Effector CD4-positive, alpha-beta T cell (primary cell): ENCODE results near the gene POLN.

Experiments
- DNase-seq: peaks from one replicate; pipeline ENCODE4 v3.0.0-alpha.2; 2020

The POLN gene

DNA sequence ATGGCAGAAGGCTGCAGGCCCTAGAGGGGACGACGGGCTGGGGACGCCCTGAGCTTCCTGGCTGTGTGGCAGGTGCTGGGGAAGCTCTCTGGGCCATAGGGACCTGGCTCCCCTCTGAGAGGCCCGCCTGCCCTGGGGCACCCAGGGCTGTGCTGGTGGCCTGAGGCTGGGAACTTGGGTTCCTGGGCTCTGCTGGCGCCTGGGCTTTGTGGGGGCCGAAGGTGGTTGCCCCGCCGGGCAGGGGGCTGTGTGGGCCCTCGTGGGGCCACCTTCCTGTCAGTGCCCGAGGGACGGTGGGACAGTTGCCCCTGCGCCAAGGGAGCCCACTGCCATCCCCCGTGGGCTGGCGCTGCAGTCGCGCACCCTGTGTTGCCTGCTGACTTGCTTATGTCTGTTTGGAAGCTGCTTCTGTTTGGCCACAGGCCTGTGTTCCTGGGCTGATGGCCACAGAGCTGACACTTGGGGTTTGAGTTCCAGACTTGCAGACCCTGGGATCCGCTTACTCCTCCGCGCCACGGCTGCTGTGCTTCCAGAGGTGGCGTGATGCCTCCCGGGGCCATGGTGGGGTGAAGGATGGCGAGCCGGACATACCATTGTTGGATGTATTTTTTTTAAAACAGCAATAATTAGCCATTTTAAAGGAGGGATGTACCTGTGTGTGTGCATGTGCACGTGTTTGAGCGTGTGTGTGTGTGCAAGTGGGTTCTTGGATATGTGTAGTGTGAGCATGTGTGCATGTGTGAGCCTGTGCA lies 174.3 kb downstream of the POLN start:
- no peak for DNase-seq

- no peak for DNase-seq
Measured at GRCh38 chr4:2066571-2067445, 175.1 kb downstream of the POLN start.

- DNase-seq: no peak
Measured at GRCh38 chr4:2066011-2066551, 175.8 kb downstream of the POLN start.

DNA sequence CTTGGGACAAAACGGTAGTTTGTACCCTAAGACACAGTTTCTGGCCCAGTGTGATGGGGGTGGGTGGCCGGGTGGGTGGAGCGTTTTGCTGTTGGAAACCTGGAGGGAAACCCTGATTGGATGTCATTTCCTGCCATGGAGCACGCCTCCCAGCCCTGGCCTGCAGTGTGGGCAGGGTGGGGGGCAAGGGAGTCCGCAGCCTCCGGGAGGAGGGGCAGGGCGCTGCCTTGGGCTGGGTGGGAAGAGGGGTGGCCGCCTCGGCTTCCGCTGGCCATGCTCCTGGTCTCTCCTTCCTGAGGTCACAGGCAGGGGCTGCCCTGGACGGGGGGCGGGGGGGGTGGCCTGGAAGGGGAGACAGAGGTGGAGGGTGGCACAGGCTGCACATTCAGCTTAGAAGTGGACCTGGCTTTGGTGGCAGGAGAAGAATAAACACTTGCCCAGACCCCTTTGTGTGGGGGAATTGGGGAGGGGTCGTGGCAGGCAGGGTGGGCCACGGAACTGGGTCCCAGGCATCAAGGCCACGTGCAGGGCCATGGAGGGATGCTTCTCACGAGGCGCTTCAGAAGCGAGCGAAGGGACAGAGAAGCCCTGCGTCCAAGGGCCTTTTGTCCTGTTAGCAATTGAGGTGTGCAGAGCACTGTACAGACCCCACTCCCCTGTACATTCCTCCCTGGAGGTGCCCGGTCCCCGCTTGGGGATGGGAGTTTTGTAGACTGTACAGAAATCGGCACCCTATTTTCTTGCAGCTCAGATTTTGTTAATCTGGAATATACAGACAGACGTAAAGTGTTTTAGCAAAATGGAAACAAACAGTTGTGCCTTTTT lies 176.6 kb downstream of the POLN start:
- DNase-seq: no peak

- DNase-seq: no peak
Measured at GRCh38 chr4:2064276-2064991, 177.5 kb downstream of the POLN start.

- no peak for DNase-seq
Measured at GRCh38 chr4:2063557-2064275, 178.2 kb downstream of the POLN start.

GRCh38 chr4:2062808-2063524 lies 179.0 kb downstream of the POLN start:
- no peak for DNase-seq

DNA sequence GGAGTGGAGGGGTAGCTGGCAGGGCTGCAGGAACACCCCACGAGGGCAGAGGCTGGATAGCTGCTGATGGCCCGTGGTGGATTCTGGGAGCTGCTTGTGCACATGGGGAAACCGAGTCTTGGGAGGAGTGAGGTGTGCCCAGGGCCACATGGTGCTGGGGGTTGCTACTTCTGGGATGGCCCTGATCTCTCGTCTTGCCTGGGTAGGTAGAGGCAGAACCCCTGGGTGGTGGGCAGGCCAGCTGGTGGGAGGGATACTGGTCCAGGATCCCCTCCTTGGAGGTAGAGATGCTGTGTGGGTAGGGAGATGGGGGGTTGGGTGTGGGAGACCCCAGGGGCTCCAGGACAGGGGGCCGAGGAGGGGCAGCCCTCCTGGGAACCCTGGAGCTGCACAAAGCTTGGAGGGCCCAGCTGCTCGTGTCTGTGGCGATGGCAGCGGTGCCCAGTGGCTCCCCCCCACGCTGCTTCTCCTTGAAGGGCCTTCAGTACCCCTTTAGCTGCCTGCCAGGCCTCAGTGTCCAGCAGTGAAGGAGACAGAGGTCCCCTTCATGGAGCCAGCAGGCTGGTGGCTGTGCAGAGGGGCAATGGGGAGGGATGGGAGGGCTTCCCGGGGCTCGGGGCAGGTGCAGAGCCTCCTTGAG lies 179.6 kb downstream of the POLN start:
- DNase-seq: no peak

DNA sequence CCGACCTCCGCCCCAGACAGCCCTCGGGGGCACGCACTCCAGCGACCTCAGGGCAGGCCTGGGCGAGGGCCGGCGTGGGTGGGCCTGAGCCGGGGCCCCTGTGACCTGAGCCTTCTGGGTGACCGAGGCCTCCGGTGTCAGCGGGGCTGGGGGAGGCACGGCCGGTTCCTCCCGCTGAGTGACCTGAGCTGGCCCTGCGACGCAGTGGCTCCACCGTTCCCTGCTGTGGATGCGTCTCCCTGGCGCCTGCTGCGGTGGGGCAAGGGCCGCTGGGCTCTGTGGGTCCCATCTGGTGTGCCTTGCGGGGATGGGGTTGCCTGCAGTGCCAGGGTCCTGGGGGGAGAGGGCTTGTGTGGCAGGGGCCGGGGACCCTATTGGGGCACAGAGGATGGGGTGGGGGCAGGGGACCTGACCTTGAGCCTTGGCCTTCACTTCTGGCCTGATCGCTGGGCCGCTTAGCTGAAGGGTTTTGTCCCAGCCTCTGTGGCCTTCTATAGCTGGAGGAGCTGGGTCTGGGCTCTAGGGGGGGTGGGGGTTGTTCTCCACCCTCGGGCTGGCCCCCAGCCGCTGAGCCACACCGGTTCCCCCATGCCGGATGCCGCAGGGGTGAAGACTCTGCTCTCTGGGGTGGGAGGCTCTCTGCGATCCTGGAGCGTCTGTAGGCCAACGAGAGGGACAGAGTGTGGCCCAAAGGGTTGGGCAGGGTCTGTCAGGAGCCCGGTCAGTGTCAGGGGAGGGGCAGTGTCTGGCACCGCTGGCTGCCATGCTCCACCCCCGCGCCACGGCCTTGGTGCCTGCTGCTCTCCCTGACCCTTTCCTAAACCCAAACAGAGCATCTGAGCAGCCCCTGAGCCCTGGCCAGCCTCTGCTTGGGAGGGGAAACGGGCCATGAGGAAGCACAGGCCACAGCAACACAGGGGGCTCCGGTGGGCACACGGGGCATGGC lies 180.5 kb downstream of the POLN start:
- no peak for DNase-seq

GRCh38 chr4:2060611-2061185 lies 181.2 kb downstream of the POLN start:
- DNase-seq: no peak

GRCh38 chr4:2059726-2060602 lies 182.0 kb downstream of the POLN start:
- no peak for DNase-seq

GRCh38 chr4:2059046-2059725 lies 182.7 kb downstream of the POLN start, which contains the start of gene NAT8L:
TSS of gene NAT8L (plus strand) at chr4:2059327. CDS start at chr4:2059512, 185 bp downstream.
- no peak for DNase-seq

- DNase-seq: no peak
Measured at GRCh38 chr4:2058264-2059045, 183.5 kb downstream of the POLN start.

DNA sequence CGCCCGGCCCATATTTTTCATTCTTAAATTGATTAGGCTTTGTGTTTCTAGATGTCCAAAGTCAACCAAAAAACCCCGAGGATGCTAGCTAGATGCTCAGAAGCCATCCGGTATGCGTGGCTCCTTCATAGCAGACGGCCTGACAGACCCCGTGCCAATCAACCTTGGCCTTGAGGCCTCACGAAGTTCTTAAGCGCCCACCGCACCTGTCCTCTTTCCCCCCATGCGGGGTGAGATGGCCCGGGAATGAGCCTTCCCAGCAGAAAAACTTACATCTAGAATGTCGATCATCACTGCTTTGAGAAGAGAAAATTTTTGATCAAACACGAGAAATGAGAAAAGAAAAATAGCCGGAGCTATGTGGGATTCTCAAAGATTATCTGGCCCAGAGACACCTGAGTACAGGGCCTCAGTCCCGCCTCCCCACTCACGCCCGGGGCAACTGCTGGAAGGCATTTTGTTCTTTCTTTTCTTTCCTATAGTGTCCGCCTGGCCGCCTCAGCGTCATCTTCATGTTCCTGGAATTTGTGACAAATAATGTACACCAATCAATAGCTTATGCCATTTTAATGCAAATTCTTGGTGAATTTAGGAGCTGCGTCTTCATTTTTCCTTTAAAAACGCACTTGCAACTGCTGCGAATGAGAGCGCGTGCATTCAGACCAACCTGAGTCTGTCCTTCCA lies 184.4 kb downstream of the POLN start:
- no peak for DNase-seq

- no peak for DNase-seq
Measured at GRCh38 chr4:2054217-2054616, 187.7 kb downstream of the POLN start.
